Activated CD8-positive, alpha-beta memory T cell treated with anti-CD3 and anti-CD28 coated beads for 24 hours (primary cell): ENCODE data around the gene POC1B.

Experiments used
- DNase-seq: peaks from one replicate; pipeline ENCODE4 v3.0.0-alpha.2; 2020

The POC1B gene

GRCh38 chr12:89538897-89539296, 13.1 kb upstream of the POC1B start:
- DNase-seq = no peak

GRCh38 chr12:89537389-89537788, 11.5 kb upstream of the POC1B start:
- DNase-seq = no peak

- DNase-seq = no peak
These were observed 3.9 kb upstream of the POC1B start for GRCh38 chr12:89529738-89530137.

- no peak for DNase-seq
These were observed 2.6 kb upstream of the POC1B start for GRCh38 chr12:89528434-89528833.

GRCh38 chr12:89525305-89525823, 483 bp downstream of the POC1B start:
- DNase-seq = no peak

- peak; percentile 87 for DNase-seq
These were observed 1.1 kb downstream of the POC1B start, which contains the start of gene GALNT4 for GRCh38 chr12:89524541-89525304. Gene GALNT4, minus strand, starts transcription at chr12:89524796. Its CDS starts 247 bp downstream, at chr12:89524549.

- DNase-seq = no peak
These were observed 1.9 kb downstream of the POC1B start for GRCh38 chr12:89523843-89524540.

- no peak for DNase-seq
These were observed 2.5 kb downstream of the POC1B start for GRCh38 chr12:89523393-89523792.

- DNase-seq = no peak
These were observed 4.3 kb downstream of the POC1B start for GRCh38 chr12:89521364-89522223.

- DNase-seq = no peak
These were observed 8.1 kb downstream of the POC1B start for GRCh38 chr12:89517720-89518119.

GRCh38 chr12:89516633-89517032, 9.2 kb downstream of the POC1B start:
- no peak for DNase-seq

- no peak for DNase-seq
These were observed 11.1 kb downstream of the POC1B start for GRCh38 chr12:89514751-89515150.

GRCh38 chr12:89513544-89513943, 12.3 kb downstream of the POC1B start:
- DNase-seq = no peak

- no peak for DNase-seq
These were observed 18.6 kb downstream of the POC1B start for GRCh38 chr12:89507015-89507824.

- DNase-seq = no peak
These were observed 19.8 kb downstream of the POC1B start for GRCh38 chr12:89506050-89506449.

GRCh38 chr12:89504560-89505346, 21.1 kb downstream of the POC1B start:
- no peak for DNase-seq

GRCh38 chr12:89501793-89502192, 24.1 kb downstream of the POC1B start:
- DNase-seq = no peak

GRCh38 chr12:89499857-89500256, 26.0 kb downstream of the POC1B start:
- no peak for DNase-seq

GRCh38 chr12:89497467-89497866, 28.4 kb downstream of the POC1B start:
- DNase-seq = no peak

GRCh38 chr12:89497005-89497404, 28.8 kb downstream of the POC1B start:
- no peak for DNase-seq
